ENCODE measurements around the gene R3HDM2.

The R3HDM2 gene

GRCh38 chr12:57212701-57213057, 218.2 kb downstream of the R3HDM2 start:
- no peak for DNase-seq

GRCh38 chr12:57211791-57212700, 218.8 kb downstream of the R3HDM2 start:
- DNase-seq, result no peak

- no peak for DNase-seq
Measured at GRCh38 chr12:57210926-57211692, 219.7 kb downstream of the R3HDM2 start.

DNA sequence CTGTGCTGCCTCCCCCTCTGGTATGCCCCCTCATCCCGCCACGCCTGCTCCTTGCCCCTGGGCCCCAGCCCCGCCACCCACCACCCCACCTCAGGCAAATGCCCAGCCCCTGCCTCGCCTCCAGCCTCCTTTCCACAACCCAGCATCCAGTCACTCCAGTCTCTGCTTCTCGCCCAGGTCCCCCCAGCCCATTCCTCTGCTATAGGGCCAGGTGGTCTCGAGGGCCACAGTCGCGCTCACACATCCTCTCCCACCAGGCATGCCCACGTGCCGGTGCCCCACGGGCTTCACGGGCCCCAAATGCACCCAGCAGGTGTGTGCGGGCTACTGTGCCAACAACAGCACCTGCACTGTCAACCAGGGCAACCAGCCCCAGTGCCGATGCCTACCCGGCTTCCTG, 220.4 kb downstream of the R3HDM2 start:
- no peak for DNase-seq

- DNase-seq, result no peak
Measured at GRCh38 chr12:57209916-57210315, 220.9 kb downstream of the R3HDM2 start.

- no peak for DNase-seq
Measured at GRCh38 chr12:57208631-57209282, 222.1 kb downstream of the R3HDM2 start.

DNA sequence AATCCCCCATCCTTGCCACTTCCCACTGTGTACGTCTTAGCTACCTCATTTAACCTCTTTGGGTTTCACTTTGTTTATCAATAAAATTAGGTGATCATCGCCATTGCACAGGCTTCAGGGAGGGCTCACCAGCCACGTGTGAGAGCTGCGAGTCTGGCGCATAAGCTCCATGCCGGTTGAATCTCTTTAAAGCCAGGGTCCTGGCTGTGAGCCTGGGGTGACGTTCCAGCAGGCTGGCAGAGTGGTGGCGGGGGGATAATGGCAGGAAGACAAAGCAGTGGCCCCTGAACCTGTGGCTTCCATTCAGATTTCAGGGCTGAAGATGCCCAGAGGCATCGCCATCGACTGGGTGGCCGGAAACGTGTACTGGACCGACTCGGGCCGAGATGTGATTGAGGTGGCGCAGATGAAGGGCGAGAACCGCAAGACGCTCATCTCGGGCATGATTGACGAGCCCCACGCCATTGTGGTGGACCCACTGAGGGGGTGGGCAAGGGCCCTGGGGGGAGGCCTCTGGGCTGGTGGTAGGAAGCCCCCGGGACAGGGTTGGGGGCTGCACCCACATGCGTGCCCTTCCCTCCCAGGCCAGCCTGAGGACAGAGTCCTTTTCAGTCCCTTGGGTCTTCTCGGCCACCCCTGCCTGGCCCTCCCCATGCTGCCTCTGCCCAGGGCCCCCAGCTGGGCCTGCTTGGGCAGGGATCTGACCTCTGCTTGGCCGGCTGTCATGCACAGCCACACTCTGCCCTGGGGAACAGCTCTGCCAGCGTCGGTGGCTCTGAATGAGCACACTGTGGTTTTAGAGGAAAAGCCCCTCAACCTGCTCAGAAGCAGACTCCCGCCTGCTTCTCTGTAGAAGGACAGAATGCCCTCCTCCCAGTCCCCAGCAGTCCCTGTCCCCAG, 222.9 kb downstream of the R3HDM2 start:
- no peak for DNase-seq

GRCh38 chr12:57205931-57206330, 224.9 kb downstream of the R3HDM2 start:
- DNase-seq, result no peak

GRCh38 chr12:57205186-57205585, 225.7 kb downstream of the R3HDM2 start:
- no peak for DNase-seq

DNA sequence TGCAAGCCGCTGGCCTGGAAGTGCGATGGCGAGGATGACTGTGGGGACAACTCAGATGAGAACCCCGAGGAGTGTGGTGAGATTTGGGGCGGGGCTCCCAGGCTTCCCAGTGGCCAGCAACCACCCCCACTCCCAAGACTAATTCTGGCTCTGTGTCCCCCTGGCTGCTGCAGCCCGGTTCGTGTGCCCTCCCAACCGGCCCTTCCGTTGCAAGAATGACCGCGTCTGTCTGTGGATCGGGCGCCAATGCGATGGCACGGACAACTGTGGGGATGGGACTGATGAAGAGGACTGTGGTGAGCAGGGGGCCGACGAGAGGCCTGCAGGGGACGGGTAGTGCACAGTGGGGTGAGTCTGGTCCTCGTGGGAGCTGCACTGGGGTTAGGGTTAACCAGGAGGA, 226.4 kb downstream of the R3HDM2 start:
- DNase-seq, result no peak

- no peak for DNase-seq
Measured at GRCh38 chr12:57203791-57204190, 227.1 kb downstream of the R3HDM2 start.
